MCF 10A (cell line): Measurements from ENCODE around the gene HOXA7. TPM values are rescaled to one million over a fixed set of nuclear protein-coding genes. Genes with fewer than 3 reads are reported as not detected.

Experiments used
- BruUV-seq: library from RNA; stranded (reverse); fragments of 400-500 nt; replicated peaks from 2 replicates; lab custom pipeline; 2021; lab: Mats Ljungman, UMichigan
- CTCF ChIA-PET: fragments of 300-600 bp; sonication (Branson Sonifier 250); formaldehyde crosslinking; extraction: SDS; loops from one replicate; lab custom pipeline; 2021; ENCODE audit warnings: antibody characterized with exemption, inconsistent platforms; lab: Yijun Ruan, JAX
- POLR2A ChIA-PET: fragments of 300-600, 350-650 bp; sonication (Branson Sonifier 250); formaldehyde crosslinking; extraction: SDS; loops from one replicate; lab custom pipeline; 2020; ENCODE audit warnings: antibody characterized with exemption, inconsistent platforms; lab: Yijun Ruan, JAX
- DNase-seq: peaks from one replicate; pipeline ENCODE4 v3.0.0-alpha.2; 2018; ENCODE audit not compliant: unreplicated experiment
- H3K27ac Mint-ChIP-seq: one replicate; pipeline ENCODE4 v1.8.0; 2022; ENCODE audit warnings: mild to moderate bottlenecking, low read depth, mixed read lengths; ENCODE audit not compliant: unreplicated experiment
- H3K27me3 Mint-ChIP-seq: one replicate; pipeline ENCODE4 v1.8.0; 2022; ENCODE audit warnings: mixed read lengths; ENCODE audit not compliant: insufficient read depth, unreplicated experiment
- H3K36me3 Mint-ChIP-seq: one replicate; pipeline ENCODE4 v1.8.0; 2022; ENCODE audit warnings: mild to moderate bottlenecking, moderate library complexity, mixed read lengths; ENCODE audit not compliant: insufficient read depth, unreplicated experiment
- H3K4me1 Mint-ChIP-seq: one replicate; pipeline ENCODE4 v1.8.0; 2022; ENCODE audit warnings: mixed read lengths; ENCODE audit not compliant: insufficient read depth, unreplicated experiment
- H3K4me3 Mint-ChIP-seq: one replicate; pipeline ENCODE4 v1.8.0; 2022; ENCODE audit warnings: mild to moderate bottlenecking, moderate library complexity, mixed read lengths; ENCODE audit not compliant: unreplicated experiment
- H3K9me3 Mint-ChIP-seq: one replicate; pipeline ENCODE4 v1.8.0; 2022; ENCODE audit warnings: mixed read lengths; ENCODE audit not compliant: unreplicated experiment
- intact Hi-C: fragments of 100-400 bp; cut with micrococcal nuclease; formaldehyde crosslinking; loops from 2 replicates; pipeline ENCODE4 v1.14.1; 2022
- total RNA-seq: library from RNA; stranded (reverse); gene quantifications from 2 replicates; pipeline ENCODE4 v1.2.3, GENCODE V29; 2022
- TF ChIP-seq, protein P1 (sequence below): fragments of 200-600 bp; IDR thresholded peaks from one replicate; pipeline ENCODE4 v1.8.0; 2022; ENCODE audit warnings: antibody characterized with exemption, mild to moderate bottlenecking; ENCODE audit not compliant: unreplicated experiment

HOXA7 gene
- total RNA-seq, 1 experiment from 2014 or later, result 0.44 TPM

DNA sequence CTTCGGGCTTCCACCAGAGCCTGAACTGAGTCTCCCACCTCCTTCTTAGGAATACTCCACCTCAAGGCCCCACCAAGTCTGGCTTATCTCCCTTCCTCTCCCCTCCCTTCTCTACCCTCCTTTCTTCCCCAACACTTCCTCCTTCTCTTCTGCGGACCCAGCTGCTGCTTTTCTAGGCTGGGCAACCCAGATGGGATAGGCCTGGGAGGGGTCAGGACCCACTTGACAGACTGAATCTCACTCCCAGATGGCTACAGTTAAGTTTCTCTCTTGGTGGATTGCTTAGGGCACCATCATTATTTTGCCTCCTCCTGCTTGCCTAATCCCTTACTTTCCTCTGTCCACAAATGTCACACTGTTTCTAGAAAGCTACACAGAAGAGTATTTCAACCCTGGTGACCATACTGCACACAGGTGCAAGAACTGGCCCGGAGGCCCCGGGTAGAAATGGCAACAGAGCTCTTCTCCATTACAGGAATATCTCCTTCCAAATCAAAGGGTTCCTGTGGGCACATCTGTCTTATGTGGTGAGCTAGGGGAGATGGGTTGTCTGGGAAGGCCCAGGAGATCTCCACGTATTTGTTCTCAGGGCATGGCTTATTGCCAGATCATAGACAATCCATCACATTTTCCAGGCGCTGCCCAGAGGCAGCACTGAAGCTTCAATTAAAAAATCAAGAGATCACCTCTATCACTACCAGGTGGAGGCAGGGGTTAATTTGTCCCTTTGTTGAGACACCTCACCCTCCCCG lies 33.7 kb upstream of the HOXA7 start:
- POLR2A ChIA-PET, result no interaction called here
- intact Hi-C loops, result loop anchor here (10.0 kb wide), 1 partner anchor 1735 kb away; no protein-coding TSS in a partner anchor
- Mint-ChIP-seq H3K27ac (no peak overlapping the region), H3K36me3 (no peaks in the 10 kb centered on the region), H3K27me3 (peaks cover 9% of the 10 kb centered on the region), H3K4me3 (no peak overlapping the region), H3K4me1 (peaks cover 8% of the 10 kb centered on the region), H3K9me3 (no peaks in the 10 kb centered on the region)
- TF ChIP-seq, protein P1, sequence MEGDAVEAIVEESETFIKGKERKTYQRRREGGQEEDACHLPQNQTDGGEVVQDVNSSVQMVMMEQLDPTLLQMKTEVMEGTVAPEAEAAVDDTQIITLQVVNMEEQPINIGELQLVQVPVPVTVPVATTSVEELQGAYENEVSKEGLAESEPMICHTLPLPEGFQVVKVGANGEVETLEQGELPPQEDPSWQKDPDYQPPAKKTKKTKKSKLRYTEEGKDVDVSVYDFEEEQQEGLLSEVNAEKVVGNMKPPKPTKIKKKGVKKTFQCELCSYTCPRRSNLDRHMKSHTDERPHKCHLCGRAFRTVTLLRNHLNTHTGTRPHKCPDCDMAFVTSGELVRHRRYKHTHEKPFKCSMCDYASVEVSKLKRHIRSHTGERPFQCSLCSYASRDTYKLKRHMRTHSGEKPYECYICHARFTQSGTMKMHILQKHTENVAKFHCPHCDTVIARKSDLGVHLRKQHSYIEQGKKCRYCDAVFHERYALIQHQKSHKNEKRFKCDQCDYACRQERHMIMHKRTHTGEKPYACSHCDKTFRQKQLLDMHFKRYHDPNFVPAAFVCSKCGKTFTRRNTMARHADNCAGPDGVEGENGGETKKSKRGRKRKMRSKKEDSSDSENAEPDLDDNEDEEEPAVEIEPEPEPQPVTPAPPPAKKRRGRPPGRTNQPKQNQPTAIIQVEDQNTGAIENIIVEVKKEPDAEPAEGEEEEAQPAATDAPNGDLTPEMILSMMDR, result no peak
- BruUV-seq, result no TSS peak
- no peak for DNase-seq
- CTCF ChIA-PET, result interaction anchor here (0.5 to 3.2 kb wide), 7 partner anchors 11 to 1006 kb away, joined by 3 to 10 read pairs (median 4); no protein-coding TSS in a partner anchor

DNA sequence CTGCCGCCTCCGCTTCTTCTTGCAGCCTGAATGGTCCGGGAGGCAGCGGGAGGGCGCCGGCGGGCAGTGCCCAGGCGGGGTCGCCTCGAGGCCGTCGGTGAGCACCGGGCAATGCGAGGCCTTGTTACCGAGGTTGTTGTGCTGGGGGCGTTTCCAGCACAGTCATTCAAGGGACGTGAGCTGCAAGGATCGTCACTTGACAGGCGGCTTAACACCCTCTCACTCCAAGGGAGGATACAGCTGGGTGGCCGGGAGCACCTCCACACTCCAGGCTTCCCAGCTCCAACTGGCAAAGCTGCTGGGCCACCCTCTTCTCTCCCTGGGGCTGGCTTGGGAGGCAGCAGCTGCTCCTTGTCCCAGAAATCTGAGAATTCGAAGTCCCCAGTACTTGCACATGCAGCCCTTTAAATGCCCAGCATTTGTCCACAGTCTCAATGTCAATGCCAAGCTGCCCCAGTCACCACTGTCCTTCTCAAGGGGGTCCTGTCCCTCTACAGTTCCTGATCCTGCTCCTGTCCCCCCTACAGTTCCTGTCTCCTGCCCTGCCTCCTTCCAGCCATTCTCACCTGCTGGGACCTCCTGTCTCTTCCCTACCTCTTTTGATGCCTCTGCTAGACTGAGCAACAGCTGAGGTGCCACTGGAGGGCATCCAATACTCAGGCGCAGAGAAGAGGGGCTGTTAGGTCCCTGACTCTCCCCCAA lies 33.0 kb upstream of the HOXA7 start:
- H3K36me3 Mint-ChIP-seq, result no peaks in the 10 kb centered on the region
- intact Hi-C loops, result no loop called here
- no peaks in the 10 kb centered on the region for H3K9me3 Mint-ChIP-seq
- TF ChIP-seq, protein P1, result no peak
- CTCF ChIA-PET, result interaction anchor here (0.5 to 2.2 kb wide), 5 partner anchors 18 to 414 kb away, joined by 3 to 6 read pairs (median 3); no protein-coding TSS in a partner anchor
- no TSS peak for BruUV-seq
- no peak overlapping the region for H3K27ac Mint-ChIP-seq
- POLR2A ChIA-PET, result no interaction called here
- peaks cover 2% of the 10 kb centered on the region for H3K27me3 Mint-ChIP-seq
- DNase-seq, result no peak
- H3K4me3 Mint-ChIP-seq, result no peak overlapping the region
- peaks cover 14% of the 10 kb centered on the region for H3K4me1 Mint-ChIP-seq

DNA sequence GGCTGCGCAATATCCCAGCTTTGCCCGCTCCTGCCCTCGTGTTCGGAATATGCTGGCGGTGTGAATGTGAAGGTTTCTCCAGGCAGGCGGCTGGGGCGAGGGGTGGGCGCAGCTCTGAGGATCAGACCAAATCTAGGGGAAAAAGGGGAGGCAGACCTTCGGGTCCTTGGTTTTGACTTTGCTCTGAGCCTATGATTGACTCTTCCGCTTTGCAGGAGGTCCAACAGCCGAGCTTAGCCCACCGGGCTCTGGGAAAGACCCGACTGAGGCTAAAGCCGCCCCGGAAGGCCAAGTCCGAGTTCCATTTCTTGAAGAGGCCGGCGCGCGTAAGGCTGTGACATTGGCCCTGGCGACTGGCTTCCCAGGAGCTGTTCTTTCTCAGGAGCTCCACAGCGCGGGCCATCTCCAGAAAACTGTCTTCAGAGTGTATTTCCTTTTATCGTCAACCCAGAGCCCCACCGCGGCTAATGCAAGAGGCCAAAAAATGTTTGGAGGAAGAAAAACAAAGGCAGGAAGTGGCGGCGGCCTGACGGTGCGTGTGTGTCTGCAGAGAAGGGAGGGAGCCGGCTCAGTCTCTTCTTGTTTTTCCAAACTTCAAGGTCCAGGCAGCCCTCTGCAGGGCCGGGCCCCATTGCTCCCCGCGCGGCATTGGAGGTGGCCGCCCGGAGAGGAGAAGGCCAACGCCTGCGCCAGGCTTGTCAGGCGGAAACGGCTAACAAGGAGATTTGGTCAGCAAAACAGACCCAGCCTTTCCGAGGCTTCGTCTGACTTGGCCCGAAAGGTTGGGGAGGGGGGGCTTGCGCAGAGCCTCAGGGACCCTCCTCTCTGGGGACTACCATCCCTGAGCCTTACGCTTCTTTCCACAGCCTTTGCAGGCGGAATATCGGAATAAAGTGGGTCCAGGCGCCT lies 32.2 kb upstream of the HOXA7 start:
- Mint-ChIP-seq H3K4me1 (peaks cover 14% of the 10 kb centered on the region), H3K4me3 (no peak overlapping the region), H3K36me3 (no peaks in the 10 kb centered on the region), H3K27me3 (no peaks in the 10 kb centered on the region), H3K9me3 (no peaks in the 10 kb centered on the region), H3K27ac (no peak overlapping the region)
- CTCF ChIA-PET, result interaction anchor here (0.6 to 2.0 kb wide), 3 partner anchors 10 to 593 kb away, joined by 3 to 9 read pairs (median 3); no protein-coding TSS in a partner anchor
- TF ChIP-seq, protein P1, result no peak
- DNase-seq, result no peak
- POLR2A ChIA-PET, result no interaction called here
- no TSS peak for BruUV-seq
- intact Hi-C loops, result no loop called here
